GM10248 (cell line): Measurements from ENCODE around the gene YEATS4.

Source experiments
- CTCF ChIA-PET: fragments of 300-600 bp; sonication (Branson Sonifier 250); formaldehyde crosslinking; extraction: SDS; loops from one replicate; lab custom pipeline; 2021; ENCODE audit warnings: antibody characterized with exemption; lab: Yijun Ruan, JAX
- POLR2A ChIA-PET: fragments of 350-650 bp; sonication (Branson Sonifier 250); formaldehyde crosslinking; extraction: SDS; loops from one replicate; lab custom pipeline; 2020; ENCODE audit warnings: antibody characterized with exemption; lab: Yijun Ruan, JAX
- DNase-seq: peaks from one replicate; pipeline ENCODE4 v3.0.0; 2012; ENCODE audit errors: extremely low spot score
- CTCF ChIP-seq: IDR thresholded peaks from 2 replicates; pipeline ENCODE4 v1.5.1; 2012; ENCODE audit warnings: mild to moderate bottlenecking, low read depth; ENCODE audit errors: extremely low read depth, missing control alignments, control extremely low read depth

Gene YEATS4

DNA sequence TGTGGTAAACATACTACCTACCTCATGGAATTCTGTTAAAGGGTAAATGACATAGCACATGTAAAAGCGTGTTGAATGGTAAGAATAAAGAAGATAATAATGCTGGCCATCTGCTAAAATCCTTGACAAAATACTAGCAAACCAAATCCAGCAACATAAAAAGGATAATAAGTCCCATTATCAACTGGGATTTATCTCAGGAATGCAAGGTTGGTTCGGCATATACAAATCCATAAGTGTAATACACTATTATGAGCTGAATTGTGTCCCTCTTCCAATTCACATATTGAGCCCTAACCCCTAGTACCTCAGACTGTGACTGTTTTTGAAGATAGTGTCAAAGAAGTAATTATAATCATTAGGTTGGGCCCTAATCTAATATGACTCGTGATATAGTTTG lies 37.4 kb downstream of the YEATS4 start:
- CTCF ChIA-PET: no interaction called here

DNA sequence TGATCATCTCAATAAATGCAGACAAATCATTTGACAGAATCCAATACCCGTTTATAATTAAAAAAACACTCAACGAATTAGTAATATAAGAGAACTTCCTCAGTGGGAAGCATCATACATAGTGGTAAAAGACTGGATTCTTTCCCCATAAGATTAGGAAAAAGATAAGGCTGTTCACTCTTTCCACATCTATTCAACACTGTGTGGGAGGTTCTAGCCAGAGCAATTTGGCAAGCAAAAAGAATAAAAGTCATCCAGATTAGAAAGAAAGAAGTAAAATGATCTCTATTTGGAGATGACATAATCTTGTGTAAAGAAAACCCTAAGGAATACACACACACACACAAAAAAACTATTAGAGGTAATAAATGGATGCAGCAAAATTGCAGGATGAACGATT lies 38.4 kb downstream of the YEATS4 start:
- ChIA-PET POLR2A (no interaction called here), CTCF (no interaction called here)
- DNase-seq: no peak
- no peak for TF ChIP-seq CTCF

More for the DNA sequence above, 37.4 kb downstream of the YEATS4 start:
- TF ChIP-seq CTCF: no peak
- POLR2A ChIA-PET: no interaction called here
- no peak for DNase-seq

- CTCF ChIA-PET: interaction anchor here (1.1 to 1.4 kb wide), 2 partner anchors 8 to 16 kb away, joined by 4 read pairs; no protein-coding TSS in a partner anchor
- POLR2A ChIA-PET: interaction anchor here (0.6 kb wide), 1 partner anchor 9 kb away, joined by 3 read pairs; no protein-coding TSS in a partner anchor
- DNase-seq: no peak
- TF ChIP-seq CTCF: no peak
Measured at GRCh38 chr12:69401940-69402339, 42.4 kb downstream of the YEATS4 start.

GRCh38 chr12:69404851-69405565 lies 45.5 kb downstream of the YEATS4 start:
- no peak for DNase-seq
- ChIA-PET CTCF (no interaction called here), POLR2A (no interaction called here)
- no peak for TF ChIP-seq CTCF

DNA sequence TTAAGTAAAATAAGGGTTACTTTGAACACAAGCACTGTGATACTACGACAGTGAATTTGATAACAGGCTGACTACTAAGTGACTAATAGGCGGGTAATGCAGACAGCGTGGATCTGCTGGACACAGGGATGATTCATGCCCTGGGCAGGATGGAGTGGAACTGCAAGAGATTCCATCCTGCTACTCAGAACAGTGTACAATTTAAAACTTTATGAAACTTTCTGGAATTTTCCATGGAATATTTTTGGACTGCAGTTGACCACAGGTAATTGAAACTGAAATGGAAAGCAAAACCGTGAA lies 46.0 kb downstream of the YEATS4 start:
- DNase-seq: no peak
- no peak for TF ChIP-seq CTCF
- POLR2A ChIA-PET: no interaction called here
- CTCF ChIA-PET: no interaction called here

- no peak for TF ChIP-seq CTCF
- ChIA-PET CTCF (no interaction called here), POLR2A (no interaction called here)
- no peak for DNase-seq
Measured at GRCh38 chr12:69406217-69406616, 46.7 kb downstream of the YEATS4 start.
